Peyer's patch (tissue), 4 donors: ENCODE results near the gene NRARP. TPM values are rescaled to one million over a fixed set of nuclear protein-coding genes. Genes with fewer than 3 reads are reported as not detected.
A peak's percentile ranks its signal among the peaks of the same experiment; 100 is the strongest.
"Not testable (repeated sequence)": the region's sequence is repeated elsewhere in the genome, so short reads cannot be mapped to it uniquely, and the experiment has no call there.

Experiments used
- DNase-seq, 3 donors: peaks; one replicate each; pipeline ENCODE4 v3.0.0-alpha.2; 2017 to 2019
- H3K27ac ChIP-seq, 4 donors: fragments of 200-600 bp; sonication (generic); one replicate each; pipeline ENCODE4 v1.5.1; 2016 to 2019
- H3K27me3 ChIP-seq, 2 donors: fragments of 200-600 bp; sonication (generic); one replicate each; pipeline ENCODE4 v1.5.1; 2019
- H3K36me3 ChIP-seq, 3 donors: fragments of 200-600 bp; sonication (generic); one replicate each; pipeline ENCODE4 v1.5.1; 2016 to 2019
- H3K4me1 ChIP-seq, 4 donors: fragments of 200-600 bp; sonication (generic); one replicate each; pipeline ENCODE4 v1.5.1; 2016 to 2019
- H3K4me3 ChIP-seq, 4 donors: fragments of 200-600 bp; sonication (generic); 1 replicate in 3 of 4; 2 replicates in 1 of 4; pipeline ENCODE4 v1.5.1; 2016 to 2019; ENCODE audit warnings: mild to moderate bottlenecking in 1 of 4
- H3K9me3 ChIP-seq, 4 donors: fragments of 200-600 bp; sonication (generic); one replicate each; pipeline ENCODE4 v1.5.1; 2016 to 2019; ENCODE audit warnings: mild to moderate bottlenecking in 1 of 4
- POLR2A ChIP-seq, 2 donors: fragments of 450-650 bp; IDR thresholded peaks; one replicate each; pipeline ENCODE4 v1.5.1; 2017; ENCODE audit warnings: antibody characterized with exemption in 2 of 2, mild to moderate bottlenecking in 2 of 2, moderate library complexity in 2 of 2
- total RNA-seq, 4 donors: library from RNA; depleted of rRNA; stranded (reverse); fragments of >200 nt; gene quantifications; one replicate each; pipeline ENCODE4 v1.1.0, GENCODE V29; 2016
- TF ChIP-seq, protein P1 (sequence below), 6 experiments: fragments of 450-650 bp in 4 of 6; fragments of 200-600 bp in 2 of 6; sonication (generic) in 1 of 6; IDR thresholded peaks; one replicate each; pipeline ENCODE4 v1.5.1; 2017 to 2019; ENCODE audit warnings: antibody characterized with exemption in 6 of 6, mild to moderate bottlenecking in 3 of 6, moderate library complexity in 1 of 6

Gene NRARP
- total RNA-seq, 4 donors from 2014 or later: 35.3 to 56.1 (median 43.8) TPM

DNA sequence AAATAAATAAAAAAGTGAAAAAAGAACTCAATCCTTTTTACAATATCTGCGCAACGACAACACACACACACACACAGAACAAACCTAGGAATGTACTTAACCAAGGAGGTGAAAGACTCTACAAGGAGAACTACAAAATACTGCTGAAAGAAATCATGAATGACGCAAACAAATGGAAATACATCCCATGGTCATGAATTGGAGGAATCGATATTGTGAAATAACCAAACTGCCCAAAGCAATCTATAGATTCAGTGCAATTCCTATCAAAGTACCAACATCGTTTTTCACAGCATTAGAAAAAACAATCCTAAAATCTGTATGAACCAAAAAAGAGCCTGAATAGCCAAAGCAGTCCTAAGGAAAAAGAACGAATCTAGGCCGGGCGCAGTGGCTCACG is 29.9 kb upstream of the NRARP start:
- H3K27me3 ChIP-seq: no peaks in the 10 kb centered on the region
- no peaks in the 10 kb centered on the region for H3K36me3 ChIP-seq
- no peaks in the 10 kb centered on the region for H3K4me1 ChIP-seq
- no peak overlapping the region for H3K27ac ChIP-seq
- TF ChIP-seq, protein P1, sequence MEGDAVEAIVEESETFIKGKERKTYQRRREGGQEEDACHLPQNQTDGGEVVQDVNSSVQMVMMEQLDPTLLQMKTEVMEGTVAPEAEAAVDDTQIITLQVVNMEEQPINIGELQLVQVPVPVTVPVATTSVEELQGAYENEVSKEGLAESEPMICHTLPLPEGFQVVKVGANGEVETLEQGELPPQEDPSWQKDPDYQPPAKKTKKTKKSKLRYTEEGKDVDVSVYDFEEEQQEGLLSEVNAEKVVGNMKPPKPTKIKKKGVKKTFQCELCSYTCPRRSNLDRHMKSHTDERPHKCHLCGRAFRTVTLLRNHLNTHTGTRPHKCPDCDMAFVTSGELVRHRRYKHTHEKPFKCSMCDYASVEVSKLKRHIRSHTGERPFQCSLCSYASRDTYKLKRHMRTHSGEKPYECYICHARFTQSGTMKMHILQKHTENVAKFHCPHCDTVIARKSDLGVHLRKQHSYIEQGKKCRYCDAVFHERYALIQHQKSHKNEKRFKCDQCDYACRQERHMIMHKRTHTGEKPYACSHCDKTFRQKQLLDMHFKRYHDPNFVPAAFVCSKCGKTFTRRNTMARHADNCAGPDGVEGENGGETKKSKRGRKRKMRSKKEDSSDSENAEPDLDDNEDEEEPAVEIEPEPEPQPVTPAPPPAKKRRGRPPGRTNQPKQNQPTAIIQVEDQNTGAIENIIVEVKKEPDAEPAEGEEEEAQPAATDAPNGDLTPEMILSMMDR (IDR thresholded peaks at IDR 0.05): no peak
- DNase-seq: no peak
- no peaks in the 10 kb centered on the region for H3K9me3 ChIP-seq
- no peak overlapping the region for H3K4me3 ChIP-seq

DNA sequence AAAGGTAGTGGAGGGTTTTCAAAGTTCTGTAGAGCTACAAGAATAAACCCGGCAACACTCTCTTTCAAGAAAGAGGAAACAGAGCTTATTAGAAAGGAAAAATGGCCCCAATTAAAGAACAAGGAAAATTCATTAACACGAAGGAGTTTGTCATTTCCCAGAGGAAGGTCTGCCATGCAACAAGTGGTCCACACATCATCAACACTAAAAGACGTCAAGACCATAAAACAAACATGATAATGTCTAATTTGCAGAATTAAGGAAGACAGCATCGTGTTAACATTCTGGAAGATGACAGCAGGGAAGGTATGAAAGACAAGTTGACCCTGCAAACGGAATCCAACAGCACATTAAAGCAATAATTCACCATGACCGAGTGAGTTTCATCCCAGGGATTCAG is 28.6 kb upstream of the NRARP start:
- H3K9me3 ChIP-seq: no peaks in the 10 kb centered on the region
- H3K4me1 ChIP-seq: no peaks in the 10 kb centered on the region
- TF ChIP-seq, protein P1 (IDR thresholded peaks at IDR 0.05): no peak
- no peak for TF ChIP-seq POLR2A (IDR thresholded peaks at IDR 0.05)
- no peak overlapping the region for H3K4me3 ChIP-seq
- no peaks in the 10 kb centered on the region for H3K27me3 ChIP-seq
- H3K36me3 ChIP-seq: no peaks in the 10 kb centered on the region
- DNase-seq: no peak
- no peak overlapping the region for H3K27ac ChIP-seq

DNA sequence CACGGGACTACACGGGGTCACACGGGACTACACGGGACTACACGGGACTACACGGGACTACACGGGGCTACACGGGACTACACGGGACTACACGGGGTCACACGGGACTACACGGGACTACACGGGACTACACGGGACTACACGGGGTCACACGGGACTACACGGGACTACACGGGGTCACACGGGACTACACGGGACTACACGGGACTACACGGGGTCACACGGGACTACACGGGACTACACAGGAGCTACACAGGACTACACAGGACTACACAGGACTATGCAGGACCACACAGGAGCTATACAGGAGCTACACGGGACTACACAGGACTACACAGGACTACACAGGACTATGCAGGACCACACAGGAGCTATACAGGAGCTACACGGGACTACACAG is 27.5 kb upstream of the NRARP start:
- H3K4me1 ChIP-seq, H3K27ac ChIP-seq, DNase-seq, H3K27me3 ChIP-seq, H3K4me3 ChIP-seq, H3K9me3 ChIP-seq, H3K36me3 ChIP-seq: not testable (repeated sequence)

DNA sequence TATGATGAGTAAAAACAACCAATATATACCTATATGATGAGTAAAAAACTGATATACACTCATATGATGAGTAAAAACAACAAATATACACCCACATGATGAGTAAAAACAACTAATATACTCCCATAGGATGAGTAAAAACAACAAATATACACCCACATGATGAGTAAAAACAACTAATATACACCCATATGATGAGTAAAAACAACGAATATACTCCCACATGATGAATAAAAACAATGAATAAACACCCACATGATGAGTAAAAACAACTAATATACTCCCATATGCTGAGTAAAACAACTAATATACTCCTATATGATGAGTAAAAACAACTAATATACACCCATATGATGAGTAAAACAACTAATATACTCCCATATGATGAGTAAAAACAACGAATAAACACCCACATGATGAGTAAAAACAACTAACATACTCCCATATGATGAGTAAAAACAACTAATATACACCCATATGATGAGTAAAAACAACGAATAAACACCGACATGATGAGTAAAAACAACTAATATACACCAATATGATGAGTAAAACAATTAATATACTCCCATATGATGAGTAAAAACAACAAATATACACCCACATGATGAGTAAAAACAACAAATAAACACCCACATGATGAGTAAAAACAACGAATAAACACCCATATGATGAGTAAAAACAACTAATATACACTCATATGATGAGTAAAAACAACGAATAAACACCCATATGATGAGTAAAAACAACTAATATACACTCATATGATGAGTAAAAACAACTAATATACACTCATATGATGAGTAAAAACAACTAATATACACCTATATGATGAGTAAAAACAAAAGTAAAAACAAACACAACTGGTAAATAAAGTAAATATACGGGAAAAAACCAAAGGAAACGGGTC is 25.8 kb upstream of the NRARP start:
- H3K4me1 ChIP-seq, H3K36me3 ChIP-seq, H3K4me3 ChIP-seq: not testable (repeated sequence)

DNA sequence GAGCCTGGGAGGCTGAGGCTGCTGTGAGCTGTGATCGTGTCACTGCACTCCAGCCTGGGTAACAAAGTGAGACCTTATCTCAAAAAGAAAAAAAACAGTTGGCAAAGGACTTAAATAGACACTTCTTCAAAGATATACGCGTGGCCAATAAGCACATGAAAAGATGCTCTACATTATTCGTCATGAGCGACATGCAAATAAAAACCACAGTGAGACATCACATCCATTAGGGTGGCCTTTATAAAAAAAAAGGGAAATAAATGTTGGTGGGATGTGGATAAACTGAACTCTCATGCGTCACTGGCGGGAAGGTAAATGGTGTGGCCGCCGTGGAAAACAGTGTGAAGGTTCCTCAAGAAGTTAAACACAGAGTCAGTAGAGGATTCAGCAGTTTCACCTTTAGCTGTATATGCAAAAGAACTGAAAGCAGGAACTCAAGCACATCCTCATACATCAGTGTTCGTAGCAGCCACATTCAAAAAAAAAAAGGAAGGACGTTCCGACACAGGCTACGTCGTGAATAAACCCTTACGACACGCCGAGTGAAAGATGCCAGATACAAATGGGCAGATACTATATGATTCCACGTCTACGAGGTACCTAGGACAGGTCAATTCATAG is 24.5 kb upstream of the NRARP start:
- no peaks in the 10 kb centered on the region for H3K36me3 ChIP-seq
- no peaks in the 10 kb centered on the region for H3K4me1 ChIP-seq
- TF ChIP-seq, protein P1 (IDR thresholded peaks at IDR 0.05): no peak
- no peak for TF ChIP-seq POLR2A (IDR thresholded peaks at IDR 0.05)
- no peaks in the 10 kb centered on the region for H3K9me3 ChIP-seq
- no peaks in the 10 kb centered on the region for H3K27me3 ChIP-seq
- DNase-seq: peak in 1 of 3 donors; percentile 56
- no peak overlapping the region for H3K4me3 ChIP-seq
- no peak overlapping the region for H3K27ac ChIP-seq

More for the DNA sequence above, 25.8 kb upstream of the NRARP start:
- not testable (repeated sequence) for H3K27ac ChIP-seq, H3K27me3 ChIP-seq, H3K9me3 ChIP-seq, DNase-seq

DNA sequence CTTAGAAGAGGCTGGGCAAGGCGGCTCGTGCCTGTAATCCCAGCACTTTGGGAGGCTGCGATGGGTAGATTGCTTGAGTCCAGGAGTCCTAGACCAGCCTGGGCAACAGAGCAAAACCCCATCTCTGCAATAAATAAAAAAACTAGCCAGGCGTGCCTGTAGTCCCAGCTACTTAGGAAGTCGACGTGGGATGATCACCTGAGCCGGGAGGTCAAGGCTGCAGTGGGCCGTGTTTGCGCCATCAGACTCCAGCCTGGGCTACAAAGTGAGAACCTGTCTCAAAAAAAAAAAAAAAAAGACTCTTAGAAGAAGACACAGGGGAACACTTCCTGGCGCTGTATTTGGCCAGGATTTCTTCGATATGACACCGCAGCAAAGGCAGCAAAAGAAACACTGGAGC is 23.7 kb upstream of the NRARP start:
- peaks cover 0 to 3% (median 0%) of the 10 kb centered on the region in 4 donors for H3K4me1 ChIP-seq
- H3K4me3 ChIP-seq: no peak overlapping the region
- no peaks in the 10 kb centered on the region for H3K9me3 ChIP-seq
- H3K27ac ChIP-seq: no peak overlapping the region
- TF ChIP-seq, protein P1 (IDR thresholded peaks at IDR 0.05): no peak
- no peak for TF ChIP-seq POLR2A (IDR thresholded peaks at IDR 0.05)
- no peaks in the 10 kb centered on the region for H3K36me3 ChIP-seq
- no peaks in the 10 kb centered on the region for H3K27me3 ChIP-seq
- peak in 1 of 3 donors; percentile 14 for DNase-seq
